WTC11 (cell line): Measurements from ENCODE around the gene ABCC11. TPM values are rescaled to one million over a fixed set of nuclear protein-coding genes. Genes with fewer than 3 reads are reported as not detected.

Experiments used
- ATAC-seq: fragments of 200-7000 bp; cut with Tn5 transposase; 2 replicates; pipeline ENCODE4 v1.10.0; 2021; ENCODE audit warnings: mild to moderate bottlenecking, moderate library complexity
- CTCF ChIA-PET: fragments of 300-600 bp; sonication (Branson Sonifier 250); formaldehyde crosslinking; loops from one replicate; lab custom pipeline; 2021; ENCODE audit warnings: antibody characterized with exemption; lab: Charles Lee
- POLR2A ChIA-PET: fragments of 350-600 bp; sonication (Branson Sonifier 250); formaldehyde crosslinking; loops from one replicate; lab custom pipeline; 2021; ENCODE audit warnings: antibody characterized with exemption; lab: Charles Lee
- DNase-seq: peaks from one replicate; pipeline ENCODE4 v3.0.0; 2021; ENCODE audit warnings: low spot score
- H3K27ac Mint-ChIP-seq: 2 replicates; pipeline ENCODE4 v1.8.0; 2021; ENCODE audit warnings: mixed read lengths
- H3K27me3 Mint-ChIP-seq: 2 replicates; pipeline ENCODE4 v1.8.0; 2021; ENCODE audit warnings: low read depth, mild to moderate bottlenecking, moderate library complexity, mixed read lengths
- H3K36me3 Mint-ChIP-seq: 2 replicates; pipeline ENCODE4 v1.8.0; 2021; ENCODE audit warnings: mixed read lengths
- H3K4me1 Mint-ChIP-seq: 2 replicates; pipeline ENCODE4 v1.8.0; 2022; ENCODE audit warnings: mixed read lengths
- H3K4me3 Mint-ChIP-seq: 2 replicates; pipeline ENCODE4 v1.8.0; 2021; ENCODE audit warnings: mild to moderate bottlenecking, moderate library complexity, mixed read lengths
- H3K9me3 Mint-ChIP-seq: 2 replicates; pipeline ENCODE4 v1.8.0; 2021; ENCODE audit warnings: mixed read lengths
- CBFB ChIP-seq: sonication (generic); formaldehyde crosslinking; IDR thresholded peaks from 2 replicates; pipeline ENCODE4 v1.8.1; 2022; ENCODE audit warnings: mild to moderate bottlenecking, low read depth, missing genetic modification reagents
- E2F1 ChIP-seq: sonication (generic); formaldehyde crosslinking; IDR thresholded peaks from 2 replicates; pipeline ENCODE4 v1.8.0; 2022; ENCODE audit warnings: mild to moderate bottlenecking, missing genetic modification reagents
- E2F4 ChIP-seq: sonication (generic); formaldehyde crosslinking; IDR thresholded peaks from 2 replicates; pipeline ENCODE4 v1.8.1; 2022; ENCODE audit warnings: low read depth, mild to moderate bottlenecking, moderate library complexity, missing genetic modification reagents, borderline replicate concordance
- ERG ChIP-seq: fragments of 250-450 bp; sonication (Bioruptor Pico); IDR thresholded peaks from 2 replicates; pipeline ENCODE4 v1.8.0; 2021; ENCODE audit warnings: mild to moderate bottlenecking
- ESRRA ChIP-seq: sonication (generic); formaldehyde crosslinking; IDR thresholded peaks from 2 replicates; pipeline ENCODE4 v1.8.1; 2022; ENCODE audit warnings: mild to moderate bottlenecking, missing genetic modification reagents, borderline replicate concordance
- FOXK1 ChIP-seq: sonication (generic); formaldehyde crosslinking; IDR thresholded peaks from 2 replicates; pipeline ENCODE4 v1.8.0; 2022; ENCODE audit warnings: mild to moderate bottlenecking, moderate library complexity, missing genetic modification reagents
- GTF2I ChIP-seq: fragments of 250-450 bp; sonication (Bioruptor Pico); conservative IDR thresholded peaks from 2 replicates; pipeline ENCODE4 v1.4.0; 2021; ENCODE audit warnings: mild to moderate bottlenecking
- IRF1 ChIP-seq: sonication (generic); formaldehyde crosslinking; IDR thresholded peaks from 2 replicates; pipeline ENCODE4 v1.8.0; 2023; ENCODE audit warnings: missing genetic modification reagents
- MYBL2 ChIP-seq: sonication (generic); formaldehyde crosslinking; IDR thresholded peaks from 2 replicates; pipeline ENCODE4 v1.8.1; 2023; ENCODE audit warnings: mild to moderate bottlenecking, moderate library complexity, missing genetic modification reagents
- NFATC4 ChIP-seq: fragments of 250-450 bp; sonication (Bioruptor Pico); IDR thresholded peaks from 2 replicates; pipeline ENCODE4 v1.9.0; 2021; ENCODE audit warnings: mild to moderate bottlenecking
- NR2C2 ChIP-seq: sonication (generic); formaldehyde crosslinking; IDR thresholded peaks from 2 replicates; pipeline ENCODE4 v1.8.0; 2022; ENCODE audit warnings: mild to moderate bottlenecking, missing genetic modification reagents
- STAT6 ChIP-seq: sonication (generic); formaldehyde crosslinking; conservative IDR thresholded peaks from 2 replicates; pipeline ENCODE4 v1.8.1; 2023; ENCODE audit warnings: mild to moderate bottlenecking, low read depth, missing genetic modification reagents, moderate library complexity
- TEAD1 ChIP-seq: sonication (generic); formaldehyde crosslinking; IDR thresholded peaks from 2 replicates; pipeline ENCODE4 v1.8.0; 2022; ENCODE audit warnings: mild to moderate bottlenecking, missing genetic modification reagents
- TEAD4 ChIP-seq: sonication (generic); formaldehyde crosslinking; IDR thresholded peaks from 2 replicates; pipeline ENCODE4 v1.8.0; 2022; ENCODE audit warnings: mild to moderate bottlenecking, missing genetic modification reagents
- USF2 ChIP-seq: sonication (generic); formaldehyde crosslinking; IDR thresholded peaks from 2 replicates; pipeline ENCODE4 v1.8.1; 2023; ENCODE audit warnings: mild to moderate bottlenecking, missing genetic modification reagents, moderate library complexity
- ZNF396 ChIP-seq: fragments of 250-450 bp; sonication (Bioruptor Pico); IDR thresholded peaks from 2 replicates; pipeline ENCODE4 v1.8.0; 2021; ENCODE audit warnings: mild to moderate bottlenecking, moderate library complexity, borderline replicate concordance
- total RNA-seq: library from RNA; stranded (reverse); gene quantifications from 3 replicates; pipeline ENCODE4 v1.2.3, GENCODE V29; 2021
- TF ChIP-seq, protein P1 (sequence below): sonication (generic); formaldehyde crosslinking; IDR thresholded peaks from 2 replicates; pipeline ENCODE4 v1.8.1; 2022; ENCODE audit warnings: mild to moderate bottlenecking, moderate library complexity, missing genetic modification reagents
- TF ChIP-seq, protein P2 (sequence below): sonication (generic); formaldehyde crosslinking; IDR thresholded peaks from 2 replicates; pipeline ENCODE4 v1.8.0; 2022; ENCODE audit warnings: mild to moderate bottlenecking, missing genetic modification reagents

ABCC11 gene
- total RNA-seq, 1 experiment from 2014 or later = not detected

GRCh38 chr16:48146710-48147109 is 100.6 kb downstream of the ABCC11 start (continued):
- TF ChIP-seq, protein P1, sequence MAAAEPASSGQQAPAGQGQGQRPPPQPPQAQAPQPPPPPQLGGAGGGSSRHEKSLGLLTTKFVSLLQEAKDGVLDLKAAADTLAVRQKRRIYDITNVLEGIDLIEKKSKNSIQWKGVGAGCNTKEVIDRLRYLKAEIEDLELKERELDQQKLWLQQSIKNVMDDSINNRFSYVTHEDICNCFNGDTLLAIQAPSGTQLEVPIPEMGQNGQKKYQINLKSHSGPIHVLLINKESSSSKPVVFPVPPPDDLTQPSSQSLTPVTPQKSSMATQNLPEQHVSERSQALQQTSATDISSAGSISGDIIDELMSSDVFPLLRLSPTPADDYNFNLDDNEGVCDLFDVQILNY (CRISPR knock-in tag) = no peak
- TF ChIP-seq MYBL2 (CRISPR knock-in tag) = no peak
- TF ChIP-seq E2F4 (CRISPR knock-in tag) = no peak

DNA sequence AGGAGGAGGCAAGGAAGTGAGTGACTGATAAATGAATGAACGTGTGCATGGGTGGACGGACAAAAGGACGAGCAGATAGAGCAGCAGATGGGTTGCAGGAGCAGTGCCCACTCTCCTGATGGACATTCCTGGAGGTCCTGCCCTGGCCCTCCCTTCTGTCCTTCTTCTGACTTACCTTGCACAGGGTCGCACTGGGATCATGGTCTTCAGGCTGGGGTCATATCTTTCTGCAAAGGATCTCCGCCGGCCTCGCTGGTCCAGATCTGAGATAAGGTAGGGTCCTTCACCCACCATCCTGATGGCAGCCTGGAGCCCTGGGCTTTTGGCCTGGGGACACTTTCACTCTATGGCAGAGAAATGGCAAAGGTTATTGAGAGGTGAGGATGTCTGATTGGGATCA is 101.2 kb downstream of the ABCC11 start:
- CTCF ChIA-PET = interaction anchor here (1.6 kb wide), 1 partner anchor 29 kb away, joined by 3 read pairs; no protein-coding TSS in a partner anchor

GRCh38 chr16:48143812-48144368 is 103.4 kb downstream of the ABCC11 start:
- ChIA-PET CTCF (no interaction called here), POLR2A (no interaction called here)
- Mint-ChIP-seq H3K27me3 (no peaks in the 10 kb centered on the region), H3K4me1 (peaks cover 10% of the 10 kb centered on the region), H3K36me3 (no peaks in the 10 kb centered on the region), H3K9me3 (peaks cover 25% of the 10 kb centered on the region), H3K27ac (no peak overlapping the region), H3K4me3 (no peak overlapping the region)
- ATAC-seq (no peak), DNase-seq (no peak)
- no peak for TF ChIP-seq USF2 (CRISPR knock-in tag)
- no peak for TF ChIP-seq NR2C2 (CRISPR knock-in tag)
- no peak for TF ChIP-seq STAT6
- no peak for TF ChIP-seq NFATC4 (CRISPR knock-in tag)

More for the DNA sequence above, 101.2 kb downstream of the ABCC11 start:
- TF ChIP-seq TEAD1 = no peak
- no peak for TF ChIP-seq TEAD4 (CRISPR knock-in tag)
- TF ChIP-seq ERG = no peak
- TF ChIP-seq GTF2I (CRISPR knock-in tag) = no peak
- no peak for TF ChIP-seq NR2C2 (CRISPR knock-in tag)
- TF ChIP-seq IRF1 (CRISPR knock-in tag) = no peak
- TF ChIP-seq, protein P2, sequence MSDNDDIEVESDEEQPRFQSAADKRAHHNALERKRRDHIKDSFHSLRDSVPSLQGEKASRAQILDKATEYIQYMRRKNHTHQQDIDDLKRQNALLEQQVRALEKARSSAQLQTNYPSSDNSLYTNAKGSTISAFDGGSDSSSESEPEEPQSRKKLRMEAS (CRISPR knock-in tag) = no peak
- TF ChIP-seq ZNF396 = no peak
- no peak for TF ChIP-seq FOXK1 (CRISPR knock-in tag)
- no peak for TF ChIP-seq E2F1 (CRISPR knock-in tag)
- TF ChIP-seq ESRRA (CRISPR knock-in tag) = no peak
- no peak for TF ChIP-seq NFATC4 (CRISPR knock-in tag)
- TF ChIP-seq CBFB (CRISPR knock-in tag) = no peak
- ATAC-seq (no peak), DNase-seq (no peak)
- Mint-ChIP-seq H3K4me3 (no peak overlapping the region), H3K27ac (no peak overlapping the region), H3K27me3 (no peaks in the 10 kb centered on the region), H3K4me1 (peaks cover 10% of the 10 kb centered on the region), H3K9me3 (peaks cover 27% of the 10 kb centered on the region), H3K36me3 (peaks cover 3% of the 10 kb centered on the region; the same call in 1 of the 2 replicates)
- POLR2A ChIA-PET = no interaction called here
